ENCODE data around the gene SWT1. TPM values are rescaled to one million over a fixed set of nuclear protein-coding genes. Genes with fewer than 3 reads are reported as not detected.
"Not testable (repeated sequence)": the region's sequence is repeated elsewhere in the genome, so short reads cannot be mapped to it uniquely, and the experiment has no call there.

The SWT1 gene
- total RNA-seq, 3 donors from 2014 or later, result 5.4 to 7.7 (median 5.7) TPM

GRCh38 chr1:185193756-185194155 is 36.8 kb downstream of the SWT1 start:
- no peaks in the 10 kb centered on the region for H3K36me3 ChIP-seq (ENCODE audit: low read depth)

DNA sequence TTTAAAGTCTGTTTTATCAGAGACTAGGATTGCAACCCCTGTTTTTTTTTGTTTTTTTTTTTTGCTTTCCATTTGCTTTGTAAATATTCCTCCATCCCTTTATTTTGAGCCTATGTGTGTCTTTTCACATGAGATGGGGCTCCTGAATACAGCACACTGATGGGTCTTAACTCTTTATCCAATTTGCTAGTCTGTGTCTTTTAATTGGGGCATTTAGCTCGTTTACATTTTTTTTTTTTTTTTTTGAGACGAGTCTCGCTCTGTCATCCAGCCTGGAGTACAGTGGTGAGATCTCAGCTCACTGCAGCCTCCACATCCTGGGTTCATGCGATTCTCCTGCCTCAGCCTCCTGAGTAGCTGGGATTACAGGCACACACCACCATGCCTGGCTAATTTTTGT is 41.7 kb downstream of the SWT1 start:
- H3K4me3 ChIP-seq; ATAC-seq; H3K36me3 ChIP-seq (ENCODE audit: low read depth); intact Hi-C loops (cut with DNase I, micrococcal nuclease); H3K4me1 ChIP-seq (ENCODE audit: low read depth); H3K9me3 ChIP-seq; DNase-seq: not testable (repeated sequence)

More at GRCh38 chr1:185193756-185194155, 36.8 kb downstream of the SWT1 start:
- Histone ChIP-seq H3K4me1 (ENCODE audit: low read depth) (no peaks in the 10 kb centered on the region), H3K4me3 (no peak overlapping the region), H3K9me3 (no peaks in the 10 kb centered on the region)
- DNase-seq (no peak), ATAC-seq (no peak)
- TF ChIP-seq, protein P1, sequence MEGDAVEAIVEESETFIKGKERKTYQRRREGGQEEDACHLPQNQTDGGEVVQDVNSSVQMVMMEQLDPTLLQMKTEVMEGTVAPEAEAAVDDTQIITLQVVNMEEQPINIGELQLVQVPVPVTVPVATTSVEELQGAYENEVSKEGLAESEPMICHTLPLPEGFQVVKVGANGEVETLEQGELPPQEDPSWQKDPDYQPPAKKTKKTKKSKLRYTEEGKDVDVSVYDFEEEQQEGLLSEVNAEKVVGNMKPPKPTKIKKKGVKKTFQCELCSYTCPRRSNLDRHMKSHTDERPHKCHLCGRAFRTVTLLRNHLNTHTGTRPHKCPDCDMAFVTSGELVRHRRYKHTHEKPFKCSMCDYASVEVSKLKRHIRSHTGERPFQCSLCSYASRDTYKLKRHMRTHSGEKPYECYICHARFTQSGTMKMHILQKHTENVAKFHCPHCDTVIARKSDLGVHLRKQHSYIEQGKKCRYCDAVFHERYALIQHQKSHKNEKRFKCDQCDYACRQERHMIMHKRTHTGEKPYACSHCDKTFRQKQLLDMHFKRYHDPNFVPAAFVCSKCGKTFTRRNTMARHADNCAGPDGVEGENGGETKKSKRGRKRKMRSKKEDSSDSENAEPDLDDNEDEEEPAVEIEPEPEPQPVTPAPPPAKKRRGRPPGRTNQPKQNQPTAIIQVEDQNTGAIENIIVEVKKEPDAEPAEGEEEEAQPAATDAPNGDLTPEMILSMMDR (IDR thresholded peaks at IDR 0.05), result no peak
- intact Hi-C loops (cut with DNase I, micrococcal nuclease), result no loop called here

DNA sequence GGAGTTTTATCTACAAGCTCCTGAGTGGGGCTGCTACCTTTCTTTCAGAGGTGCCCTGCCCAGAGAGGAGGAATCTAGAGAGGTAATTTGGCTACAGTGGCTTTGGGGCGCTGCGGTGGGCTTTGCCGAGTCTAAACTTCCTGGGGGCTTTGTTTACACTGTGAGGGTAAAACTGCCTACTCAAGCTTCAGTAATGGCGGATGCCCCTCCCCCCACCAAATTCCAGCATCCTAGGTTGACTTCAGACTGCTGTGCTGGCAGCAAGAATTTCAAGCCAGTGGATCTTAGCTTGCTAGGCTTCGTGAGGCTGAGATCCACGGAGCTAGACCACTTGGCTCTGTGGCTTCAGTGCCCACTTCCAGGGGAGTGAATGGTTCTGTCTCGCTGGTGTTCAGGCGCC is 43.9 kb downstream of the SWT1 start:
- no peaks in the 10 kb centered on the region for H3K4me1 ChIP-seq (ENCODE audit: low read depth)
- intact Hi-C loops (cut with DNase I, micrococcal nuclease), result no loop called here
- DNase-seq (no peak), ATAC-seq (no peak)
- H3K9me3 ChIP-seq, result no peaks in the 10 kb centered on the region
- TF ChIP-seq, protein P1 (IDR thresholded peaks at IDR 0.05), result no peak
- no peak overlapping the region for H3K4me3 ChIP-seq
- H3K36me3 ChIP-seq (ENCODE audit: low read depth), result no peaks in the 10 kb centered on the region

DNA sequence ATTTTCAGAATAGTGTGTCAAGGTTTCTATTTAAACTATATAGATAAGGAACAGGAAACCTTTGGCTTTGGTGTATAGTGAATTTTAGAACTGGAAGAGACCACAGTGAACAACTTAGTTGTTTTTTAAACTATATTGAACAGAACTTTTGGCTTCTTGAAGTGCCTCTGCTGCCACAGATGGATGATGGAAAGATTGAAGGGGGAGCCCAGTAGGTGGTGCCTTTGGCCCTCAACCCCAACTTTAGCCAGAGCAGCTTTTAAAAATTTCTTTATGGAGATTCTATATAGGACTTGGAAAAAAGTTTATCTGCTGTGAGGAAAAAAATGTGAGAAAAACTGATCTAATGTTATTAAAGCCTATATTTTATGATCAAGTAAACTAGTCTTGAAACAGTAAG is 50.2 kb downstream of the SWT1 start:
- no peaks in the 10 kb centered on the region for H3K36me3 ChIP-seq (ENCODE audit: low read depth)
- H3K4me3 ChIP-seq, result no peak overlapping the region
- ATAC-seq (no peak), DNase-seq (no peak)
- H3K4me1 ChIP-seq (ENCODE audit: low read depth), result no peaks in the 10 kb centered on the region
- H3K9me3 ChIP-seq, result no peaks in the 10 kb centered on the region
- TF ChIP-seq, protein P1 (IDR thresholded peaks at IDR 0.05), result no peak
- intact Hi-C loops (cut with DNase I, micrococcal nuclease), result no loop called here

DNA sequence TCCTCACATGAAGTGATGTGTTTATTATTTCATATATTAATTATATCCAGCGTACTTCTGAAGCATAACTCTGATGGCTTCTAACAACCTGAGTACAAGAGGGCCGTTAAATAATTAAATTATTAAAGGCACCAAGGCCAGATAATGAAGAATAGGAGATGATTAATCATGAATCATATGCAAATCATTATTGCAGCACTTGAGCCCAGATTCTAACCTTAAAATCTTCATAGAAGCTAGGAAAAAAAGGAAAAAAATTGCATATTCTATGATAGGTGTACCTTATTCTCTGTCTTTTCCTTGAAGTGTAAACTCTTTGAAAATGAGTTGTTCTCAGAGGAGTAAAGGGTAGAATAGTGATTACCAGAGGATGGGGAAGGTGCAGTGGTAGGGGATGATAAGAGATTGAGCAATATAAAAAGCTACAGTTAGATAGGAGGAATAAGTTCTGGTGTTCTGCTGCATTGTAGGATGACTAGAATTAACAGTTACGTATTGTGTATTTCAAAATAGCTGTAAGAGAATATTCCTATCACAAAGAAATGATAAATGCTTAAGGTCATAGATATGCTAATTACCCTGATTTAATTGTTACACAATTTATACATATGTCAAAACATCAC is 51.1 kb downstream of the SWT1 start:
- ATAC-seq (no peak), DNase-seq (no peak)
- TF ChIP-seq, protein P1 (IDR thresholded peaks at IDR 0.05), result no peak
- intact Hi-C loops (cut with DNase I, micrococcal nuclease), result no loop called here
- Histone ChIP-seq H3K9me3 (no peaks in the 10 kb centered on the region), H3K4me1 (ENCODE audit: low read depth) (no peaks in the 10 kb centered on the region), H3K36me3 (ENCODE audit: low read depth) (no peaks in the 10 kb centered on the region), H3K4me3 (no peak overlapping the region)

- H3K36me3 ChIP-seq (ENCODE audit: low read depth), result no peaks in the 10 kb centered on the region
- no peak for ATAC-seq
Observed at GRCh38 chr1:185208626-185209180, 51.7 kb downstream of the SWT1 start.

GRCh38 chr1:185209357-185209756 is 52.4 kb downstream of the SWT1 start:
- H3K4me1 ChIP-seq (ENCODE audit: low read depth); ATAC-seq; DNase-seq; H3K9me3 ChIP-seq; H3K4me3 ChIP-seq; H3K36me3 ChIP-seq (ENCODE audit: low read depth); intact Hi-C loops (cut with DNase I, micrococcal nuclease): not testable (repeated sequence)

More at GRCh38 chr1:185208626-185209180, 51.7 kb downstream of the SWT1 start:
- no peaks in the 10 kb centered on the region for H3K4me1 ChIP-seq (ENCODE audit: low read depth)
- no peak for DNase-seq
- intact Hi-C loops (cut with DNase I, micrococcal nuclease), result no loop called here
- no peak overlapping the region for H3K4me3 ChIP-seq
- TF ChIP-seq, protein P1 (IDR thresholded peaks at IDR 0.05), result no peak
- no peaks in the 10 kb centered on the region for H3K9me3 ChIP-seq
